Breast epithelium (tissue), 4 donors: ENCODE results near the gene PPP2R5D. TPM values are rescaled to one million over a fixed set of nuclear protein-coding genes. Genes with fewer than 3 reads are reported as not detected.

Experiments used
- DNase-seq, 2 donors: peaks; one replicate each; pipeline ENCODE4 v3.0.0-alpha.2; 2019; ENCODE audit warnings: low spot score in 2 of 2
- H3K27ac ChIP-seq, 2 donors: fragments of 200-600 bp; sonication (generic) in 1 of 2; one replicate each; pipeline ENCODE4 v1.5.1; 2016 to 2019; ENCODE audit warnings: mild to moderate bottlenecking in 1 of 2
- H3K27me3 ChIP-seq, 2 donors: fragments of 200-600 bp; sonication (generic) in 1 of 2; one replicate each; pipeline versions ENCODE4 v1.5.1 to v1.6.0; 2017 to 2019; ENCODE audit warnings: control low read depth in 1 of 2, mild to moderate bottlenecking in 1 of 2
- H3K36me3 ChIP-seq: fragments of 200-600 bp; one replicate; pipeline ENCODE4 v1.5.1; 2019
- H3K4me1 ChIP-seq, 2 donors: fragments of 200-600 bp; sonication (generic); one replicate each; pipeline ENCODE4 v1.5.1; 2016 to 2019; ENCODE audit warnings: control low read depth in 1 of 2
- H3K4me3 ChIP-seq, 3 donors: fragments of 200-600 bp; sonication (generic); 1 replicate in 2 of 3; 2 replicates in 1 of 3; pipeline ENCODE4 v1.5.1; 2016 to 2019; ENCODE audit warnings: mild to moderate bottlenecking in 3 of 3, moderate library complexity in 2 of 3
- H3K9me3 ChIP-seq, 2 donors: fragments of 200-600 bp; sonication (generic) in 1 of 2; one replicate each; pipeline ENCODE4 v1.5.1; 2016 to 2019; ENCODE audit warnings: control low read depth in 1 of 2
- POLR2A ChIP-seq: fragments of 450-650 bp; IDR thresholded peaks from one replicate; pipeline ENCODE4 v1.6.1; 2016; ENCODE audit warnings: antibody characterized with exemption, mild to moderate bottlenecking, moderate library complexity
- POLR2AphosphoS5 ChIP-seq, 3 donors: sonication (generic); formaldehyde crosslinking; IDR thresholded peaks; one replicate each; pipeline ENCODE4 v1.6.1; 2017; ENCODE audit warnings: antibody characterized with exemption in 3 of 3
- intact Hi-C: fragments of 100-400 bp; cut with DNase I; formaldehyde crosslinking; loops from one replicate; pipeline ENCODE4 v1.15.1; 2023; ENCODE audit warnings: low total_unique reads
- total RNA-seq, 3 donors: library from RNA; depleted of rRNA; stranded (reverse); fragments of >200 nt; gene quantifications; one replicate each; pipeline ENCODE4 v1.1.0, GENCODE V29; 2016
- TF ChIP-seq, protein P1 (sequence below), 3 donors: fragments of 450-650 bp; IDR thresholded peaks; one replicate each; pipeline ENCODE4 v1.5.1; 2016 to 2017; ENCODE audit warnings: antibody characterized with exemption in 3 of 3, mild to moderate bottlenecking in 3 of 3, moderate library complexity in 3 of 3

Gene PPP2R5D
- total RNA-seq, 3 donors from 2014 or later = 25.2 to 35.6 (median 34.7) TPM

DNA sequence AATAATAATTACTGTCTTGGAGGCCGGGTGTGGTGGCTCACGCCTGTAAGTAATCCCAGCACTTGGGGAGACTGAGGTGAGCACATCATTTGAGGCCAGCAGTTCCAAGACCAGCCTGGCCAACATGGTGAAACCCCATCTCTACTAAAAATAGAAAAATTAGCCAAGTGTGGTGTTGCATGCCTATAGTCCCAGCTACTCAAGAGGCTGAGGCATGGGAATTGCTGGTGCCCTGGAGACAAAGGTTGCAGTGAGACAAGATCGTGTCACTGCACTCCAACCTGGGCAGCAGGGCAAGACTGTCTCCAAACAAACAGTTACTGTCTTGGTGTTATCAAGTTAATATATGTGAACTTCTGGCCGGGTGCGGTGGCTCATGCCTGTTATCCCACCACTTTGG lies 42.0 kb downstream of the PPP2R5D start:
- TF ChIP-seq, protein P1, sequence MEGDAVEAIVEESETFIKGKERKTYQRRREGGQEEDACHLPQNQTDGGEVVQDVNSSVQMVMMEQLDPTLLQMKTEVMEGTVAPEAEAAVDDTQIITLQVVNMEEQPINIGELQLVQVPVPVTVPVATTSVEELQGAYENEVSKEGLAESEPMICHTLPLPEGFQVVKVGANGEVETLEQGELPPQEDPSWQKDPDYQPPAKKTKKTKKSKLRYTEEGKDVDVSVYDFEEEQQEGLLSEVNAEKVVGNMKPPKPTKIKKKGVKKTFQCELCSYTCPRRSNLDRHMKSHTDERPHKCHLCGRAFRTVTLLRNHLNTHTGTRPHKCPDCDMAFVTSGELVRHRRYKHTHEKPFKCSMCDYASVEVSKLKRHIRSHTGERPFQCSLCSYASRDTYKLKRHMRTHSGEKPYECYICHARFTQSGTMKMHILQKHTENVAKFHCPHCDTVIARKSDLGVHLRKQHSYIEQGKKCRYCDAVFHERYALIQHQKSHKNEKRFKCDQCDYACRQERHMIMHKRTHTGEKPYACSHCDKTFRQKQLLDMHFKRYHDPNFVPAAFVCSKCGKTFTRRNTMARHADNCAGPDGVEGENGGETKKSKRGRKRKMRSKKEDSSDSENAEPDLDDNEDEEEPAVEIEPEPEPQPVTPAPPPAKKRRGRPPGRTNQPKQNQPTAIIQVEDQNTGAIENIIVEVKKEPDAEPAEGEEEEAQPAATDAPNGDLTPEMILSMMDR (IDR thresholded peaks at IDR 0.05) = no peak
- no peak for TF ChIP-seq POLR2AphosphoS5 (IDR thresholded peaks at IDR 0.05)
- no peak for TF ChIP-seq POLR2A
- no peak for DNase-seq
- H3K4me3 ChIP-seq = no peak overlapping the region
- intact Hi-C loops = no loop called here
- no peak overlapping the region for H3K27ac ChIP-seq
- no peaks in the 10 kb centered on the region for H3K4me1 ChIP-seq
- no peaks in the 10 kb centered on the region for H3K27me3 ChIP-seq
- no peaks in the 10 kb centered on the region for H3K9me3 ChIP-seq
- peaks cover 6% of the 10 kb centered on the region for H3K36me3 ChIP-seq

- TF ChIP-seq POLR2A = no peak
- no peak for TF ChIP-seq POLR2AphosphoS5 (IDR thresholded peaks at IDR 0.05)
- TF ChIP-seq, protein P1 (IDR thresholded peaks at IDR 0.05) = no peak
- Histone ChIP-seq H3K36me3 (peaks cover 6% of the 10 kb centered on the region), H3K4me3 (no peak overlapping the region), H3K27me3 (no peaks in the 10 kb centered on the region), H3K4me1 (no peaks in the 10 kb centered on the region), H3K9me3 (no peaks in the 10 kb centered on the region), H3K27ac (no peak overlapping the region)
- intact Hi-C loops = no loop called here
- DNase-seq = no peak
Measured at GRCh38 chr6:43029120-43029519, 44.8 kb downstream of the PPP2R5D start.

DNA sequence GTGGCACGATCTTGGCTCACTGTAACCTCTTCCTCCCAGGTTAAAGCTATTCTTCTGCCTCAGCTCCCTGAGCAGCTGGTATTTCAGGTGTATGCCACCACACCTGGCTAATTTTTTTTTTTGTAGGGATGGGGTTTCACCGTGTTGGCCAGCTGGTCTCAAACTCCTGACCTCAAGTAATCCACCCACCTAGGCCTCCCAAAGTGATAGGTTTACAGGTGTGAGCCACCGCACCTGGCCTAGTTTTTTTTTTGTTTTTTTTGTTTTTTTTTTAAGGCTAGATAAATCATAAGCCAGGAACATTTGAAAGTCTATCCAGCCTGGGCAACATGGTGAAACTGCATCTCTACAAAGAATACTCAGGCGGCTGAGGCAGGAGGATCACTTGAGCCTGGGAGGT lies 48.0 kb downstream of the PPP2R5D start:
- H3K4me1 ChIP-seq = no peaks in the 10 kb centered on the region
- H3K27me3 ChIP-seq = no peaks in the 10 kb centered on the region
- intact Hi-C loops = no loop called here
- peaks cover 9% of the 10 kb centered on the region for H3K36me3 ChIP-seq
- no peaks in the 10 kb centered on the region for H3K9me3 ChIP-seq
- no peak for DNase-seq
- H3K27ac ChIP-seq = no peak overlapping the region
- H3K4me3 ChIP-seq = no peak overlapping the region
- TF ChIP-seq, protein P1 (IDR thresholded peaks at IDR 0.05) = no peak
- TF ChIP-seq POLR2A (no peak), POLR2AphosphoS5 (IDR thresholded peaks at IDR 0.05) (no peak)

GRCh38 chr6:43033496-43034189 lies 49.3 kb downstream of the PPP2R5D start:
- H3K9me3 ChIP-seq = no peaks in the 10 kb centered on the region
- H3K27ac ChIP-seq = no peak overlapping the region
- intact Hi-C loops = no loop called here
- no peaks in the 10 kb centered on the region for H3K4me1 ChIP-seq
- DNase-seq = no peak
- H3K4me3 ChIP-seq = no peak overlapping the region
- H3K36me3 ChIP-seq = peaks cover 11% of the 10 kb centered on the region
- TF ChIP-seq, protein P1 (IDR thresholded peaks at IDR 0.05) = no peak
- no peak for TF ChIP-seq POLR2A
- no peak for TF ChIP-seq POLR2AphosphoS5 (IDR thresholded peaks at IDR 0.05)
- H3K27me3 ChIP-seq = no peaks in the 10 kb centered on the region

- no peak for DNase-seq
- H3K9me3 ChIP-seq = no peaks in the 10 kb centered on the region
- H3K27ac ChIP-seq = no peak overlapping the region
- no peaks in the 10 kb centered on the region for H3K27me3 ChIP-seq
- H3K4me1 ChIP-seq = no peaks in the 10 kb centered on the region
- H3K36me3 ChIP-seq = peaks cover 11% of the 10 kb centered on the region
- no peak overlapping the region for H3K4me3 ChIP-seq
- intact Hi-C loops = no loop called here
- TF ChIP-seq POLR2A (no peak), POLR2AphosphoS5 (IDR thresholded peaks at IDR 0.05) (no peak)
- TF ChIP-seq, protein P1 (IDR thresholded peaks at IDR 0.05) = no peak
Measured at GRCh38 chr6:43034190-43034525, 49.8 kb downstream of the PPP2R5D start.
